MM.1S (cell line): ENCODE results near the gene PKIG.

Experiments
- DNase-seq: peaks from one replicate; pipeline ENCODE4 v3.0.0-alpha.2; 2015
- H2AFZ ChIP-seq: fragments of 300-600 bp; sonication (generic); 2 replicates; pipeline ENCODE4 v1.6.0; 2016; ENCODE audit warnings: antibody characterized with exemption, low read length
- H3F3A ChIP-seq: fragments of 300-600 bp; sonication (generic); 2 replicates; pipeline ENCODE4 v1.6.1; 2016; ENCODE audit warnings: mild to moderate bottlenecking, antibody characterized with exemption, low read length, moderate library complexity, mixed read lengths; ENCODE audit not compliant: insufficient read depth
- H3K27ac ChIP-seq: fragments of 300-600 bp; sonication (generic); 2 replicates; pipeline ENCODE4 v1.5.1; 2016; ENCODE audit warnings: mild to moderate bottlenecking, low read length
- H3K27me3 ChIP-seq: fragments of 300-600 bp; sonication (generic); replicated peaks from 2 replicates; pipeline ENCODE4 v1.6.0; 2016; ENCODE audit warnings: low read length; ENCODE audit not compliant: insufficient read depth
- H3K36me3 ChIP-seq: fragments of 300-600 bp; sonication (generic); replicated peaks from 2 replicates; pipeline ENCODE4 v1.6.1; 2016; ENCODE audit warnings: mild to moderate bottlenecking, low read length, mixed read lengths; ENCODE audit not compliant: insufficient read depth
- H3K4me1 ChIP-seq: fragments of 300-600 bp; sonication (generic); 2 replicates; pipeline ENCODE4 v1.6.1; 2016; ENCODE audit warnings: low read length, mixed read lengths
- H3K4me2 ChIP-seq: fragments of 300-600 bp; sonication (generic); 2 replicates; pipeline ENCODE4 v1.6.0; 2016; ENCODE audit warnings: low read depth, low read length
- H3K4me3 ChIP-seq: fragments of 300-600 bp; sonication (generic); 2 replicates; pipeline ENCODE4 v1.5.1; 2016; ENCODE audit warnings: low read length, mixed read lengths
- H3K79me2 ChIP-seq: fragments of 300-600 bp; sonication (generic); 2 replicates; pipeline ENCODE4 v1.6.1; 2016; ENCODE audit warnings: mixed run types, low read length, mixed read lengths
- H3K9ac ChIP-seq: fragments of 300-600 bp; sonication (generic); 2 replicates; pipeline ENCODE4 v1.6.1; 2016; ENCODE audit warnings: low read length, mixed read lengths
- H3K9me2 ChIP-seq: fragments of 300-600 bp; sonication (generic); replicated peaks from 2 replicates; pipeline ENCODE4 v1.6.1; 2016; ENCODE audit warnings: mild to moderate bottlenecking, low read length, mixed read lengths; ENCODE audit not compliant: insufficient read depth
- H3K9me3 ChIP-seq: fragments of 300-600 bp; sonication (generic); replicated peaks from 2 replicates; pipeline ENCODE4 v1.6.1; 2016; ENCODE audit warnings: mild to moderate bottlenecking, low read length, mixed read lengths; ENCODE audit not compliant: insufficient read depth
- H4K20me1 ChIP-seq: fragments of 300-600 bp; sonication (generic); 2 replicates; pipeline ENCODE4 v1.6.1; 2016; ENCODE audit warnings: mild to moderate bottlenecking, low read length, moderate library complexity, mixed read lengths; ENCODE audit not compliant: insufficient read depth
- CTCF ChIP-seq: fragments of 300-600 bp; sonication (generic); IDR thresholded peaks from 2 replicates; pipeline ENCODE4 v1.5.1; 2016; ENCODE audit warnings: antibody characterized with exemption, low read length, mixed read lengths
- EZH2 ChIP-seq: fragments of 300-600 bp; sonication (generic); optimal IDR thresholded peaks from 2 replicates; pipeline ENCODE3; 2017; ENCODE audit warnings: low read depth, mild to moderate bottlenecking, antibody characterized with exemption, low read length, mixed read lengths
- EZH2phosphoT487 ChIP-seq: fragments of 300-600 bp; sonication (generic); IDR thresholded peaks from 2 replicates; pipeline ENCODE4 v1.6.1; 2018; ENCODE audit warnings: antibody characterized with exemption, low read length

Gene PKIG

GRCh38 chr20:44648068-44648467, 65.7 kb downstream of the PKIG start:
- no peaks in the 10 kb centered on the region for H3K9me3 ChIP-seq
- no peak overlapping the region for H2AFZ ChIP-seq
- peak overlapping the region; percentile 74 for H3K9ac ChIP-seq
- peaks cover 56% of the 10 kb centered on the region for H3K4me1 ChIP-seq
- peak; percentile 63 for DNase-seq
- no peaks in the 10 kb centered on the region for H3K27me3 ChIP-seq
- H3K4me2 ChIP-seq = peak overlapping the region; percentile 65
- H3K36me3 ChIP-seq = no peaks in the 10 kb centered on the region
- H4K20me1 ChIP-seq = no peaks in the 10 kb centered on the region
- TF ChIP-seq CTCF (peak; percentile 3; the same call in 1 of the 2 replicates), EZH2phosphoT487 (no peak)
- peak overlapping the region; percentile 98 for H3K27ac ChIP-seq
- peaks cover 80% of the 10 kb centered on the region for H3F3A ChIP-seq
- H3K9me2 ChIP-seq = no peaks in the 10 kb centered on the region
- peak overlapping the region; percentile 18; the same call in 1 of the 2 replicates for H3K4me3 ChIP-seq
- H3K79me2 ChIP-seq = peaks cover 55% of the 10 kb centered on the region

GRCh38 chr20:44648579-44648978, 66.2 kb downstream of the PKIG start:
- peaks cover 75% of the 10 kb centered on the region for H3F3A ChIP-seq
- H3K79me2 ChIP-seq = peaks cover 50% of the 10 kb centered on the region
- H3K27ac ChIP-seq = peak overlapping the region; percentile 98
- H3K9ac ChIP-seq = peak overlapping the region; percentile 74
- no peak for TF ChIP-seq EZH2phosphoT487
- no peak for TF ChIP-seq EZH2
- no peak for TF ChIP-seq CTCF
- H3K4me3 ChIP-seq = peak overlapping the region; percentile 18; the same call in 1 of the 2 replicates
- no peaks in the 10 kb centered on the region for H3K36me3 ChIP-seq
- no peaks in the 10 kb centered on the region for H3K9me2 ChIP-seq
- no peaks in the 10 kb centered on the region for H4K20me1 ChIP-seq
- H3K27me3 ChIP-seq = no peaks in the 10 kb centered on the region
- H3K4me2 ChIP-seq = peak overlapping the region; percentile 65
- peaks cover 54% of the 10 kb centered on the region for H3K4me1 ChIP-seq
- no peak overlapping the region for H2AFZ ChIP-seq
- DNase-seq = no peak
- no peaks in the 10 kb centered on the region for H3K9me3 ChIP-seq

- peak overlapping the region; percentile 74; the same call in 1 of the 2 replicates for H3K9ac ChIP-seq
- H2AFZ ChIP-seq = no peak overlapping the region
- no peaks in the 10 kb centered on the region for H3K27me3 ChIP-seq
- H4K20me1 ChIP-seq = no peaks in the 10 kb centered on the region
- no peaks in the 10 kb centered on the region for H3K9me3 ChIP-seq
- H3K4me2 ChIP-seq = peak overlapping the region; percentile 65
- peak overlapping the region; percentile 98; the same call in 1 of the 2 replicates for H3K27ac ChIP-seq
- H3K79me2 ChIP-seq = peaks cover 45% of the 10 kb centered on the region
- H3K4me3 ChIP-seq = peak overlapping the region; percentile 18
- peaks cover 71% of the 10 kb centered on the region for H3F3A ChIP-seq
- TF ChIP-seq CTCF (no peak), EZH2 (no peak), EZH2phosphoT487 (no peak)
- H3K36me3 ChIP-seq = no peaks in the 10 kb centered on the region
- peaks cover 48% of the 10 kb centered on the region for H3K4me1 ChIP-seq
- H3K9me2 ChIP-seq = no peaks in the 10 kb centered on the region
- DNase-seq = peak; percentile 25
Observed at GRCh38 chr20:44649126-44649525, 66.7 kb downstream of the PKIG start.
